Colonic mucosa (tissue), 4 donors: ENCODE measurements around the gene SLIT2. TPM values are rescaled to one million over a fixed set of nuclear protein-coding genes. Genes with fewer than 3 reads are reported as not detected.
A peak's percentile ranks its signal among the peaks of the same experiment; 100 is the strongest.

Source experiments
- DNase-seq: peaks from one replicate; pipeline ENCODE4 v3.0.0-alpha.2; 2020
- H3K27ac ChIP-seq: fragments of 200-600 bp; one replicate; pipeline ENCODE4 v1.8.0; 2021
- H3K27me3 ChIP-seq: fragments of 200-600 bp; one replicate; pipeline ENCODE4 v1.8.0; 2021
- H3K36me3 ChIP-seq: fragments of 200-600 bp; one replicate; pipeline ENCODE4 v1.8.0; 2021
- H3K4me1 ChIP-seq: fragments of 200-600 bp; one replicate; pipeline ENCODE4 v1.8.0; 2021; ENCODE audit warnings: mild to moderate bottlenecking
- H3K4me3 ChIP-seq: fragments of 200-600 bp; one replicate; pipeline ENCODE4 v1.8.0; 2021
- H3K9ac ChIP-seq, 2 donors: one replicate each; pipeline ENCODE4 v1.7.0; 2013; ENCODE audit warnings: control low read depth in 2 of 2, low read depth in 2 of 2, low read length in 2 of 2
- H3K9me3 ChIP-seq: fragments of 200-600 bp; one replicate; pipeline ENCODE4 v1.8.0; 2021
- CTCF ChIP-seq: fragments of 200-600 bp; IDR thresholded peaks from one replicate; pipeline ENCODE4 v1.8.0; 2022; ENCODE audit warnings: antibody characterized with exemption, mild to moderate bottlenecking
- intact Hi-C: fragments of 100-400 bp; cut with DNase I; formaldehyde crosslinking; loops from one replicate; pipeline ENCODE4 v1.14.1; 2022
- total RNA-seq, 2 donors: library from RNA; stranded (reverse); fragmentation: NEBNext Ultra II Directional in 1 of 2; extraction: Animal tissue kit (Norgen Biotek cat#: 25700) in 1 of 2; gene quantifications; one replicate each; pipeline ENCODE4 v1.2.1, GENCODE V29; 2021
- donor health status: healthy.
- donor health status: DM: no; HTN: no; CAD: no.
- donor health status: DM: no; HTN: no; CAD: no.

SLIT2 gene
- total RNA-seq, 2 donors from 2014 or later: 2.0 to 4.4 TPM

GRCh38 chr4:20237894-20238537 is 13.7 kb upstream of the SLIT2 start:
- Histone ChIP-seq H3K36me3 (no peaks in the 10 kb centered on the region), H3K4me1 (no peaks in the 10 kb centered on the region), H3K27me3 (no peaks in the 10 kb centered on the region), H3K9ac (no peak overlapping the region), H3K9me3 (no peaks in the 10 kb centered on the region), H3K27ac (no peak overlapping the region), H3K4me3 (no peak overlapping the region)
- DNase-seq: no peak
- intact Hi-C loops: no loop called here
- TF ChIP-seq CTCF: no peak

GRCh38 chr4:20248155-20248558 is 3.5 kb upstream of the SLIT2 start:
- Histone ChIP-seq H3K9me3 (no peaks in the 10 kb centered on the region), H3K4me1 (peaks cover 3% of the 10 kb centered on the region), H3K27ac (no peak overlapping the region), H3K27me3 (peaks cover 13% of the 10 kb centered on the region), H3K36me3 (no peaks in the 10 kb centered on the region), H3K9ac (no peak overlapping the region), H3K4me3 (no peak overlapping the region)
- no peak for DNase-seq
- intact Hi-C loops: loop anchor here (10.0 kb wide), 1 partner anchor 1563 kb away; no protein-coding TSS in a partner anchor
- TF ChIP-seq CTCF: peak; percentile 53

DNA sequence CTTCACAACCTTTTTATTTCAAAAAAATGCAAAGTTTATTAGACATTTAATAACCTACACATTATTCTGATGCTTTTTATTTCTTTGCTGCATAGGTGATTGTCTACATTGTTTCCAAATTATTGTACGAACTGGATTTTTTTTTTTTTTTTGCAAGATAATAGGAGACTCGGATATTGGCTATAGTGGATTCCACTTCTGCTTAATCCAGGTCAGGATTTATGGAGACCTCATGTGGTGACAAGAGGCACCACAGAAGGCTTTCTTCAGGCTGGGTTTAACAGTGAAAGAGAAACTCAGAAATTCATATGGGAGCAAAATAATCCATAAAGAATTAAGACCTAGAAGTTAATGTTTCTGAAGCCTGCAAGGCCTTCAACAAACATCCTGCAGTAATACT is 2.4 kb upstream of the SLIT2 start:
- no peak for DNase-seq
- Histone ChIP-seq H3K4me3 (no peak overlapping the region), H3K27me3 (peaks cover 25% of the 10 kb centered on the region), H3K9ac (no peak overlapping the region), H3K4me1 (peaks cover 7% of the 10 kb centered on the region), H3K27ac (no peak overlapping the region), H3K9me3 (no peaks in the 10 kb centered on the region), H3K36me3 (no peaks in the 10 kb centered on the region)
- TF ChIP-seq CTCF: peak; percentile 34
- intact Hi-C loops: loop anchor here (10.0 kb wide), 1 partner anchor 1565 kb away; no protein-coding TSS in a partner anchor

DNA sequence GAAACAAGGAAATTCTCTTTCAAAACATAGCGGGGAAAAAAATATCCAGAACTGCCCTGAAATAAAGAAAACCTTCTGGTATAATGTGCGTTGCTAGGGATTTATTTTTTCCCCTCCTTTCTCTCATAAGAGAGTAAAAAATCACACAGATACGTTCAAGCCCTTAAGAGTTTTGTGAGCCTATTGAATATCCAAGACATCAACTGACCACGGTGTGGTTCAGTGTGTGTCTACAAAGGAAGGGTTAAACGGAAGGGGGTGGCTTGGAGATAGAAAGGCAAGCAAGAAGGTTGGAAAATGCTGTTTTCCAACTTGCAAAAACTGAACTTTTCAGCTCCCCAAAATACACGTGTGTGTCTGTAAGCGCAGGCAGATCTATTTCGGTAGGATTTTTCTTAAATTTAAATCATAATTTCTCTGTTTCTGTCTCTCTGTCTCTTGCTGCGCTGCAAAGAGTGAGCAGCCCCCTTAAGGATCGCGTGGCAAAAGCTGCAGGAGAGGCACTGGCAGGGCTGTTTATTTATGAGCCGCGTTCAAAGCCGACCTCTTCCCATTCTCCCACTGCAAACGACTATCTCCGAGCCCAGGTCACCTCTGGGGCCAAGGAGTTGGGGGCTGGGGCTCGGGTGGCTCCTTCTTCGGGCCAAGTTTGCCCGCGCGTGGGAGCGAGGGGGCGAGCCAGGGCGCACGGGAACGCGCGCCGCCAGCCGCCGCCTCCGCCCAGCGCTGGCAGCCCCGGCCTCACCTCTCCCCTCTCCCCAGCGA is 492 bp upstream of the SLIT2 start:
- H3K36me3 ChIP-seq: no peaks in the 10 kb centered on the region
- no peaks in the 10 kb centered on the region for H3K9me3 ChIP-seq
- DNase-seq: no peak
- no peak for TF ChIP-seq CTCF
- H3K27ac ChIP-seq: no peak overlapping the region
- intact Hi-C loops: loop anchor here (10.0 kb wide), 1 partner anchor 1026 kb away; no protein-coding TSS in a partner anchor
- peaks cover 7% of the 10 kb centered on the region for H3K4me1 ChIP-seq
- H3K27me3 ChIP-seq: peaks cover 35% of the 10 kb centered on the region
- peak overlapping the region; percentile 51 for H3K4me3 ChIP-seq
- peak overlapping the region; percentile 5 to 33 for H3K9ac ChIP-seq

GRCh38 chr4:20252656-20253282 is 1.1 kb downstream of the SLIT2 start:
- no peak for DNase-seq
- no peaks in the 10 kb centered on the region for H3K9me3 ChIP-seq
- H3K4me1 ChIP-seq: peaks cover 7% of the 10 kb centered on the region
- intact Hi-C loops: loop anchor here (10.0 kb wide), 1 partner anchor 1028 kb away; no protein-coding TSS in a partner anchor
- peak overlapping the region in 1 of 2 donors; percentile 3 for H3K9ac ChIP-seq
- H3K27me3 ChIP-seq: peaks cover 35% of the 10 kb centered on the region
- H3K36me3 ChIP-seq: no peaks in the 10 kb centered on the region
- TF ChIP-seq CTCF: no peak
- peak overlapping the region; percentile 51 for H3K4me3 ChIP-seq
- no peak overlapping the region for H3K27ac ChIP-seq
